Dedifferentiated amniotic fluid mesenchymal stem cell (primary cell): ENCODE results near the gene DNAH5.

Experiments used
- DNase-seq: peaks from one replicate; pipeline ENCODE4 v3.0.0-alpha.2; 2016; ENCODE audit errors: extremely low spot score

Gene DNAH5

DNA sequence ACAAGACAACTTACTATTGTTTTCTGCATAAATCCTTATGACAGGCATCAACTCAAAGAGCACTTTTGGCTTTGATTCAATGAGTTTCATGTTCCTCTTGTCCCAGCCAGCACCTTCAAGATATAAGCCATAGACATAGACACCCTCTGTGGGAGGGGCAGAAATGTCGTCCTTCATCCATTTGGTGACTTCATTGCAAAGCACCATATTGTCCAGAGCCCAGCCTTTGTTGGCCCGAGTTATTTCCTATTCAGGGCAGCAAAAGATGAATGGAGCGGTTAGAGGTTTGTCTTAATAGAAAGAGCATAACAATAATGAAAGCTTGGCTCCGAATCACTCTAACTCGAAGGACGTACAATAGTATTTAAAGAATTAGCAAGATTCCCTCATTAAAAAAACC is 243.9 kb downstream of the DNAH5 start:
- DNase-seq = no peak

DNA sequence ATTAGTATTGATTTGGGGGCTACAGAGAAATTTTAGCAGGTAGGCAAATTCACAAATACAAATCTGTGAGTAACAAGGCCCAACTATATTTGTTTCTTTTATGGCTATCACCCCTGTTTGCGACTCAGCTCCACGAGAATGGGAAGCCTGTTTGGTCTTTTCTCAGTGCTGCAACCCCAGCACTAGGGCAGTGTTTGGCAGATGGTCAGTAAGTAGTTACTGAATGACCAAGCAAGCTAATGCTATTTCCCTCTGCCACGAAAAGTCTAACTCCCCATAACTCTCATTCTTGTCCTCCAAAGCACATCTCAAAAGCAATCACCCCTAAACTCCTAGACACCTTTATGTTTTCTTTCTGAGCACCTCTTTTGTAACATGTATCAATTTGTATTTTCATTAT is 245.6 kb downstream of the DNAH5 start:
- no peak for DNase-seq

DNA sequence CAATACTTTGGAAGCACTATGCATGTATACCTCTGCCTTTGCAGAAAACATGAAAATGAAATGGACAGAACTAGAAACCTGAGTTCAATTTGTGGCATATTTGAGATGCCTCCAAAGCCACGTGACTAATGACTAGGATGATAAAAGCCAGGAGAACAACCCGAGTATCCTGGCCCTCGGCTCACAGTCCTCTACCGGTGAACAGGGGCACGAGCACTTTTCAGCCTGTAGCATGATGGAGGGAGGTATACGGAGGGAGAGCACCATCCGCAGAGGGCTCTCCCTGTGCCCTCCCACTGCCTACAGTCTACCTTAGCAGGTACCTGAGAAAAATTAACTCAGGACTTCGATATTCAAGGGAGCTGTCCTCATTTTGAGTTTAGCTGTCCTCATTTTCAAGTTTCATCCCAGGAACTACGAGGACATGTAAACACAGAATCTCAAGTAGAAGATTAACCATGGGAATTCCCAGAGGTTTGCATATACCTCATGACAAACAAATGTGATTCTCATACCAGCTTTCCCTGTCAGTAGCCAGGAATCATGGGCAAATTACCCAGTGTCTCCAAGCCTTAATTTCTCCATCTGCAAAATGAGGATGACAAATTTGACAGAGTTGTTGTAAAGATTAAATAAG is 249.3 kb downstream of the DNAH5 start:
- no peak for DNase-seq

DNA sequence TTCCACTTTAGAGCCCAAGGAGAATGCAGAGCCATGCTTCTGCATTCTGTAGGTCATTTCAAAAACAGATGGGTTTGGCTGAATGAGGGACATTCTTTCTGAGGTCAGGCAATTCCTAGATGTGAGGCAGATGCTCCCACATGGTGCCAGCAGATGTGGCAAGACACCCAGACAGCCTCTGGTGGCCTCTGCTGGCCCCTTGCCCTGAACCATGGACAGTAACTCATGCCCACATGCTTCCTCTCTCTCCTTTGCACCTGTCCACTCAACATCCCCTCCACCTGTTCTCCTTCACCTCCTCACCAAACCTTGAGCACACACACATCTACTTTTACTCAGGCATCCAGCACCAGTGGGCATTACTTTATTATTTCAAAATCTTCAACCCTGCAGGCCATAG is 252.3 kb downstream of the DNAH5 start:
- DNase-seq = no peak

DNA sequence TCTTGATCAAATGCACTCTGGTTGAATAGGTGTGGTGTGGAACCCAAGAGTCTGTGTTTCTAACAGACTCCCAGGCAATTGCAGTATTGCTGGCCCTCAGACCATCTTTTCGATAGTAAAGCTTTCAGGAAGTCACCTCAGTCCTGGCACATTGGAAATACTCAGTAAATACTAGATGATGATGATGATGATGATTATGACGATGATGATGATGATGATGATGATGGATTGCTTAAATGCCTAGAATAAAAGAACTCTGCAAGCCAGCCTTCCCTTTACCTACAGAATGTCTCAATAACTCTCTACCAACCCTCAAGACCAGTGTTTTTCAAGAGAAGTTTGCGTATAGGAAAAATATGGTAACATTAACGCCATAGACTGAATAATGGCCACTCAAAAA is 268.0 kb downstream of the DNAH5 start:
- DNase-seq = no peak

DNA sequence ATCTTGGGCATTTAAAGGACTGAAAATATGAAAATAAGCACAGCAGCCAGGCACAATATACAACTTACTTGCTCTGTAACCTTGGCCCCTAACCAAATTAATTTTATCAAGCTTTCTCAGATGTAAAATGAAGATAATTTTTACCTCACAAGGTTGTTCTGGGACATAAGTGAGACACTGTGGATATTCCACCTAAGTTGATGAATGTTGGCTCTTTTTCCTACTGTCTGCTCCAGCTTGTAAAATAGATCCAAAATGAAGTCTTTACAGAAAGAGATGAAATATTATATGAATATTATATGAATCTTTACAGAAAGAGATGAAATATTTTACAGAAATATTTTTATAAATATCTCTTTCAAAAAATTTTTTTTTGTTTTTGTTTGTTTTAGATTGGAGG is 270.1 kb downstream of the DNAH5 start:
- no peak for DNase-seq

DNA sequence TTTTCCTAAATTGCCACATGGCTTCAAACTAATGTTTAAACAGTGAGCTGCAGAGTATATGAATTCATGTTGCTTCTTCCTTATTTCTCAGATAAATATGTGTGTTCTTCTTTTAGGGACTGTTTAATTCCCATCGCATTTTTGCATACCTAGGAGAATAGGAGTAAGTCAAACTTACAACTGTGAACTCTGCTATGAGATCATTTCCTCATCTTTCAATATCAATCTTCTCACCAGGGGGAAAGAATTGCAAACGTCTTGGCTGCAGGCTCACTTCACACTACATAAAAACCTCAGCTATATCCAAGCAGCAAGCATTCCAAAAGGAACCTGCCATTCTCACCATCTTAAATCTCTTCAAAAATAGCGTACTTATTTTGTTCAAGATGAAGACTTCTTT is 271.0 kb downstream of the DNAH5 start:
- DNase-seq = no peak

DNA sequence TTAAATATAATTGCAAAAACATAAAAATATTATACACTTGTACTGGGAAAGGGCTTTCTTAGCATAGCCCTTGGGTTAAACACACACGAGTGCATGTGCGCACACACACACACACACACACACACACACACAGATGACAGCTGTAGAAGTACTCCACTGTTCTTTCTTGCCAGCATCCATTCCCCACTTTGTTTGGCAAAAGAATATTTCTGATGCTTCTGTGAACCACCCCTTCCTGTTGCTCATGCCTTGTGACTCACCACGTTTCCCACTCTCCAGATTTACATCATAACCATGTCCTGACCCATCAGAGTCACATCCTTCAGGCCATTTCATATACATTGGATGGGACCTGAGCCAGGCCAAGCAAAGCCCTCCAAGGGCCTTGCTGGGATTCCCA is 280.1 kb downstream of the DNAH5 start:
- no peak for DNase-seq

DNA sequence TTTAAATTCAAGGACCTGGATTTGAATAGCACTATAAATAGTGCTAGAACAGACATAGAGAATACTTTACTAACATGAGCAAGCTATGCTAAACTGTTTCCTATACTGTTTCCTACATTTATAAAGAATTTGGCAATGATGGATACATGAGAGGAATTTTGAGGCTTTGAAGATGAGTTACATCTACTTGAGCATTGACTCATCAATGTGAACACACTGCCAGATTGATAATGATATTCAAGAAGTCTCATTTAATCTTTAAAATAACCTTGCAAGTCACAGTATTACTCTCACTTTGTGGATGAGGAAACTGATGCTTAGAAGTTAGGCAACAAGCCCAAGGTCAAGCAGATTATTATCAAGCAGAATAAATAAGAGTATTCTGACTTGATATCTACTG is 281.9 kb downstream of the DNAH5 start:
- DNase-seq = no peak

DNA sequence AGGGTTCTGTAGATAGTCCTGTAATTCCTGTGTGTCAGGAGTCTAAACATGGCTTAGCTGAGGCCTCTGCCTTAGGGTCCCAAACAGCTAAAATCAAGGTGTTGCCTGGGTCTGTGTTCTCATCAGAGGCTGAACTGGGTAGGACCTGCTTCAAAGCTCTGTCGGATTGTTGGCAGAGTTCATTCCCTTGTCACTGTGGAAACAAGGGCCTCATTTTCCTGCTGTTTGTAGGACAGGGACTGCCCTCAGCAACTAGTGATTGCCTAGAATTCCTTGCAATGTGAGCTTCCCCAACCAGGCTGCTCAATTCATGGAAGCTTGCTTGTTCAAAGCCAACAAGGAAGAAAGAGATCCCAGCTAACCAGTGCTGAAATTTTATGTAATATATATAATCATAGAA is 283.2 kb downstream of the DNAH5 start:
- no peak for DNase-seq

DNA sequence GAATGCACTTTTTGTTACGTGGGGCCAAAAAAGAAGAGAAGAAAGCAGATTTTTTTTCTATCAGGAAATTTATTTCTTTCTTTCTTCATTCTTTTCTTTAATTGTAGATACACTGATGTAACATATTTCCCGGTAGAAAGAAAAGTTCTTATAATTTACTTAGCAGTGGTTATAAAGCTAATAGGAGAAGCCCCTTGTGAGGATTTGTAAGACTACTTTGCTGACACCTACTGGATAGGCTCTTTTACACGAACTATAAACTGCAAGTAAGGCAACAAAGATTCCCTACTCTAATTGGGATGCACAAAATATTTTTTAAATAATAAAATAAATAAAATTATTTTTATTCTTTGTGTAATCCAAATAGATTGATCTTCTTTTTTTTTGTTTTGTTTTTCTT is 284.4 kb downstream of the DNAH5 start:
- no peak for DNase-seq

DNA sequence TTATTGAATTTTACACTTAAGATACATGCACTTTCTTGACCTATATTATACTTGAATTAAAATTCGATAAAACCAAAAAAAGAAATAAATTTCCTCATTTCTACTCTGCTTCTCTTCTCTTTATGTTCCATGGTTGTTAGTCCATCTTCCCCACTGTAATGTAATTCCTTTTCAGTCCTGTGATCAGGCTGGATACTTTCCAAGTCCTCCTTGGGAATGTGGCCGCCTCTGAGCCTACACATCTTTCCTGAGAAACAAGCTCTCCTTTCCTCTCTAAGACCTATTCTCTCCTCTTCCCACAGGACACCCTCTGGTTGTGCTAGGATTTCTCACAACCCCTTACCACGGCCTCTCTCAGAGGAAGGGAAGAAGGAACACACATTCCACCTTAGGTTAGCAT is 285.1 kb downstream of the DNAH5 start:
- no peak for DNase-seq

DNA sequence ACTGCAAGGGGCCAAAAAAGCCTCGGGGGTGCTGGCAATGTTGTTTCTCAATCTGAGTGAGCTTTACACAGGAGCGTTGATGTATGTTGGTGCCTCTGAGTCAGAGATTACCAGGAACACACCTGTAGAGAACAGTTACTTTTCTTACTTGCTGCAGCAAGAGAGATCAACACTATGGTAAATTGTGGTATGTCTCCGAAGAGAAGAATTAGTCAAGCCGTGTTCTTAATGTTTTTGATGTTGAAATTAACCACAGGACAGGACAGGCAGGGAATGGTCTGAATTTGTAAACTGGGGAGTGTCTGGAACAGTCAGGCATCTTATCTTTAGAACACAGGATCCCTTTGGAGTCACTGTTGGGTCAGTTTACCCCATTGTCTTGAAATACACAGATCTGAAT is 285.7 kb downstream of the DNAH5 start:
- no peak for DNase-seq

DNA sequence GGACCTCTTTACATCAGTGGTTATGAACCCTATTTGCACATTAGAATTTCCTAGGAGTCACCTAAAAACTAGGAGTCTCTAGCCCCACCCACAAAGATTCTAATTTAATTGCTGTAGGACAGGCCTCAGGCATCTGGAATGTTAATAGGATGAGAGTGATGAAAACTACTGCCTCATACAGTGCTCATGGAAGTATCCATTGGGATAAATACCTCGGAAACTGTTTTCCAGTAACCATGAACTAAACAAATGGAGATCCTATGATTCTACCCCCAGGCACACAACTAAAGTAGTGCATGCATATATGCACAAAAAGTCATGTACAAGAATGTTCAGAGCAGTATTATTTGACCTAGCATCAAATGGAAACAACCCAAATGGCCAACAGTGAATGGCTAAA is 286.3 kb downstream of the DNAH5 start:
- DNase-seq = no peak

DNA sequence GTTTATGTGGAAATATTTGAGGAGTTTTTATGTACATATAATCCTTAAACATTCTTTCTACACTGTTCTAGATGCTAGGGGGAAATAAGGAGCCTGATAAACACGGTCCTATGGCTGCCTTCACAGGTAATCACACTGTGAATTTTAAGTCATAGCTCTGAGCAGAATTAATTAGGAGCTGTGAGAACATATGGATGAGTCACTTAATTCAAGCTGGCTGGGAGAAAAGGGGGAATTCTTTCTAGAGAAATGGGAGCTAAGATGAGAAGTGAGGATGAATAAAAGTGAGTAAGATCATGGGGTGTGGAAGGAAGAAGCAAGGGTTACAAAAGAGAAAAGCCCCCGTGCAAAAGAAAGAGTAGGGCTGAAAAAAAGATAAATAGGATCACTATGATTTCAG is 290.8 kb downstream of the DNAH5 start:
- no peak for DNase-seq

DNA sequence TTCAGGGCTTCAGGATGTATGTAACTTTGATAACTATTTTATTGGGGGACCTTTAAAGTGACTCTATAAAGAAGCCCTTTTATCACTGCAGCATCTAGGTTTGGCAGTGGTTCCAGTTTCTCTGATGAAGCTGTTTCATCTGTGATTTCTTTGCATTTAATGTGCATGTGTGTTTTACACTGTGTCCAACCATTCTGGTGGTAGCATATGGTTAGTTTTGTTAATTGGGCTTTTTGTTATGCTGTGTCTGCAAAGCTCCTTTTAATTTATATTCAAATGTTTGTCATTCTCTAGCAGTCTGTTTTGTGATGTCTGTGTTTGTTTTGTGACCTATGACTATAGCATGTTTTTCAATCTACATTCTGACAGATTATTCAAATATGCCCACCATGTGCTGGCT is 294.8 kb downstream of the DNAH5 start:
- no peak for DNase-seq

DNA sequence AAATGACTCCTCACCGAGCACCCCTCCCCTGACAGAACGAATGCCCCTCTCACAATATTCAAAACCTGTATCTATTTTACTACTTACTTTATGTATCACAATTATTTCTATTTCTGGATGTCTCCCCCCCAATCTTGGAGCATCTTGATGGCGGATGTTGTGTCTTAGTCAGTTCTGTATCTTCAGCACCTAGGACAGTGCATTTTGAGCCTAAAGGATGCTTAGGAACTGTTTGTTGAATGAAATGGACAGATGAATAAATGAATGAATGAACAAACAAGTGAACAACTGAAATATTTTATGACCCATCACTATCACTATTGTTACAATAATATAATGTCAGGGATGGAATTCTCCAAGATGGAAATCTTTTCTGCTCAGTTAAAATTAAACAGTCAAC is 295.7 kb downstream of the DNAH5 start:
- no peak for DNase-seq

DNA sequence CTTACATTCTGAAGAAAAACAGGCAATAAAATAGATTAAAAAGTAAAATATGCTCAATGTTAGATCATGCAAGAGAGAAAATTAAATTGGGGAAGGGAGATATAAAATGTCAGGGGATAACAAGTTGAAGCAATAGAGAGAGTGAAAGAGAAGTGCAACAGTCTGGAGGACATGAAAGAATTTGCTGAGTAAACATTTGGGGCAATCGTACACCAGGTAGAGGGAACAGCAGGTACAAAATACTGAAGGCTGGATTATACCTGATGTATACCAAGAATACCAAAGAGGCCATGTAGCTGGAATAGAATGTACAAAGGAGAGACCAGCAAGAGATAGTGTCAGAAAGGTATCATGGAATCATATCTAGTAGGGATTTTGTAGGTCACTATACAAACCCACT is 300.8 kb downstream of the DNAH5 start:
- DNase-seq = no peak

DNA sequence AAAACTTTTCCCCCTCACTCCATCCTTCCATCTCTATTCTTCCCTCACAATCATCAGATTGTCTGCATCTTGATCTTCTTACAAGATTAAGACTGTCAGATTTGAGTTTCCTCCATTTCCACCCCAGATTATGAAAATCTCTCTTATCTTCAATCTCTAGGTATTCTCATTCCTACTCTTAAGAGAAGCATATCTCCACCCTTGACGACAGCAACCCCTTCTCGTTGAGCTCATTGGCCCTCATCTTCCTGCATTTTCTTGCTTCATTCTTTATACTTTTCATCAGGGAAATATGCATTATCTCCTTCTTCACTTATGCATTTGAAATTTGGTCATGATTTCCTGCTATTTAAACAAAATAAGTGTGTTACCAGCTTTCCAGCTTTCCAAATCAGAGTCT is 301.3 kb downstream of the DNAH5 start:
- DNase-seq = no peak
